ENCODE measurements around the gene RGP1. TPM values are rescaled to one million over a fixed set of nuclear protein-coding genes. Genes with fewer than 3 reads are reported as not detected.

Gene RGP1
- total RNA-seq, 1 experiment from 2014 or later = 18.6 TPM

DNA sequence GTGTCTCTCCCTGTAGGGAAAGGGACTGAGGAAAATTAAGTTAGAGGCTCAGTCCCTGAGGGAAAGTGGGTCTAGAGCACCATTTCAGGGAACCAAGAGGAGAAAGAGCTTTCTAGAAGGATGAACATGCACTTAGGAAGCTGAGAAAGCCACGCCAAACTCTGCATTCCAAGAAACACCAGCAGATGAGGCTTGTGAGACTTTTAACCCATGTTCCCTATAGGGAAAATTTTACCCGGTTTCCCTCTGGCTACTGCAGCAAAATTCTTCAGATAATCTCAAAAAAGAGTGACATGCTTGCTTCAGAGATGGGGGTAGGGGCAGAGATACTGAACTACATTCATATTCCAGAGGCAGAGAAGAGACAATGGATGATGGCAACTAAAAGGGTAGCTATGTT, 25.7 kb upstream of the RGP1 start:
- no peak for DNase-seq (ENCODE audit: low spot score)

- DNase-seq (ENCODE audit: low spot score) = no peak
These were observed 25.2 kb upstream of the RGP1 start for GRCh38 chr9:35723908-35724307.

DNA sequence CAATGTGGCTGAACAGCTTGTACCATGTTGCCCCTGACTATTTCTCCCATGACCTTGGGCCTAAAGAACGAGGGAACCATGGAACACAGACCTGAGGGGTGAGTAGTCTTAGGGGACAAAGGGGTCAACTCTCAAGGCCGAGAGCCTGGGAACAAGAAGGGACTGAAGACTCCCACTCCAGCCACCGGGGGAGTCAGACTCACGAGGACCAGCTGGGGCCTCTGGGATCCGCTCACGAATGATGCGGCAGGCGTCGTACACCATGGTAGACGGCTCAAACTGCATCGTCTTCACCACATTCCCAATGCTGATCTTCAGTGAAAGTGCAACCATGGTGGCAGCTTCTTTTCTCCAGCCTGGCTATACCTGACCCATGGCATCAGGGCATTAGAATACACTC, 23.7 kb upstream of the RGP1 start:
- no peak for DNase-seq (ENCODE audit: low spot score)

GRCh38 chr9:35726931-35727330, 22.2 kb upstream of the RGP1 start:
- peak; percentile 39 for DNase-seq (ENCODE audit: low spot score)

GRCh38 chr9:35727676-35728040, 21.4 kb upstream of the RGP1 start:
- no peak for DNase-seq (ENCODE audit: low spot score)

DNA sequence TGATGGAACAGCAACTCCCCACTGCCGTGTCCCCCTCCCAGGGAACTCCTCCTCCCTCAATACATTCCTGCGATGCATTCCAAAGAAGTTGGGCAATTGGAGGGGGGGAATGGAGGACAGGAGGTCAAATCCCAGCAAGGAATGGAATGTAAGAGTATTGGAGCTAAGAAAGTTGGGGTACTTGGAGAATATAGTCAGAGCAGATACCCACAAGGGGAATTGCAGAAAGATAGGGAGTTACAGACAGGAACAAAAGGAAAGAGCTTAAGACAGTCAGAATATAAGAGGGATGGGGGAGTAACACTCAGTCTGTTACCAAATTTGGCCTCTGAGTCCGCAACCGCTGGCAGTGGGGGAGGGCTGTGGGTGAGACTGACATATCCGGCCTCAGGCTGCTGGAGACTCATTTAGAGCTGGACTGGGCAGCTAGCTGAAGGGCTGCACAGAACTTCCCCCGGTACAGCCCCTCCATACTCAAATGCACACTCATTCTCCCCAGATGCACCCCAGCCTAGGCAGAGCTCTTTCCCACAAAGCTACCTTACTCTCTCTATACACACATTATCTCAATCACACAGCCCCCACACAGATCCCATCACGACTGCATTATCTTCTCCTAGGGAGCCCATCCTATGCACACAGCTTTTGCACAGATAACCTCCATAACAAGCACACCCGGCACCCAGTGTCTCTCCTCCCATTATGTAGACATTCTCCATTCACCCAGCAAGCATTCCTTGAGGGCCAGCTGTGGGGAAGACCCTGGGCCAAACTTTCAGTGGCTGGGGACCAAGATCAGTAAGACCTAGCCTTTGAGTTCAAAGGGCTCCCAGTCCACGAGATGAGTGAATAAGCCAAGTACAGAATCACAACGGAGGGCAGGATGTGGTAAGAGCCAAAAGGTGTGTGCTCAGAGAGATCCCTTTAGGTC, 20.8 kb upstream of the RGP1 start:
- peak; percentile 89 for DNase-seq (ENCODE audit: low spot score)

GRCh38 chr9:35729101-35729500, 20.0 kb upstream of the RGP1 start:
- no peak for DNase-seq (ENCODE audit: low spot score)

GRCh38 chr9:35729700-35730485, 19.2 kb upstream of the RGP1 start:
- peak; percentile 91 for DNase-seq (ENCODE audit: low spot score)

GRCh38 chr9:35730486-35730854, 18.6 kb upstream of the RGP1 start:
- no peak for DNase-seq (ENCODE audit: low spot score)

GRCh38 chr9:35731415-35732184, 17.5 kb upstream of the RGP1 start:
- DNase-seq (ENCODE audit: low spot score) = peak; percentile 36

DNA sequence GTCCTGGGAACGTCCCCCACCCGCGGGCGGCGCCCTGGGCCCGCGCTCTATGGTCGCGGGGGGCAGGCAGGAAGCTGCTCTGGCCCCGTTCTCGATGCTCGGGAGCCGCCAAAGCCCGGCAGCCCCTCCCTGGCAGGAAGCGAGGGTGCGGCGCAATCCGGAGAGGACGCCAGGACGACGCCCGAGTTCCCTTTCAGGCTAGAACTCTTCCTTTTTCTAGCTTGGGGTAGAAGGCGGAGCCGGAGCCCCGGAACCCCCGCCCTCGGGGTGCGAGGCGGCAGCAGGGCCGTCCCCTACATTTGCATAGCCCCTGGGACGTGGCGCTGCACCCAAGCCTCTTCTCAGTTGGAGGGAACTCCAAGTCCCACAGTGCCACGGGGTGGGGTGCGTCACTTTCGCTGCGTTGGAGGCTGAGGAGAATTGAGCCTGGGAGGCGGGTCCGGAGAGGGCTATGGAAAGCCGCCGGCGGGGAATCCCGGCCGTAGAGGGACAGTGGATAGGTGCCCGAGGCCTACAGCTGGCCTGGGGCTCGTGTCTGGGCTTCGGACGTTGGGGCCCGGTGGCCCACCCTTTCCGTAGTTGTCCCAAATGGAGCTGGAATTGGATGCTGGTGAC, 16.8 kb upstream of the RGP1 start, which contains the start of the genes CREB3 and TLN1:
Gene CREB3 (plus strand): TSS at position 482 of the 615 bp plus-strand sequence. CDS start 107 bp downstream, at position 589.
Gene TLN1 (minus strand): TSS at position 11 of the 615 bp plus-strand sequence. CDS start 6,501 bp downstream, outside the sequence.
- peak; percentile 99 for DNase-seq (ENCODE audit: low spot score)

GRCh38 chr9:35732800-35733541, 16.1 kb upstream of the RGP1 start:
- DNase-seq (ENCODE audit: low spot score) = peak; percentile 65

GRCh38 chr9:35734096-35734495, 15.0 kb upstream of the RGP1 start:
- DNase-seq (ENCODE audit: low spot score) = no peak

DNA sequence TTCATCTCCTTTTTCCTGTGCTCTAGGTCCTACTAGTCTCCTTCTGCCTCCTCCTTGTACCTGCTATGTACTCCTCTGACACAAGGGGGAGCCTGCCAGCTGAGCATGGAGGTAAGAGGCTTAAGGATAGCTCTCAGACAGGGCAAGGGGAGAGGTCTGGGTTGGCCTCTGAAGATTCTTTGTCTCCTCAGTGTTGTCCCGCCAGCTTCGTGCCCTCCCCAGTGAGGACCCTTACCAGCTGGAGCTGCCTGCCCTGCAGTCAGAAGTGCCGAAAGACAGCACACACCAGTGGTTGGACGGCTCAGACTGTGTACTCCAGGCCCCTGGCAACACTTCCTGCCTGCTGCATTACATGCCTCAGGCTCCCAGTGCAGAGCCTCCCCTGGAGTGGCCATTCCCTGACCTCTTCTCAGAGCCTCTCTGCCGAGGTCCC, 12.9 kb upstream of the RGP1 start:
- peak; percentile 78 for DNase-seq (ENCODE audit: low spot score)

GRCh38 chr9:35737143-35737542, 11.9 kb upstream of the RGP1 start:
- no peak for DNase-seq (ENCODE audit: low spot score)

GRCh38 chr9:35738186-35738585, 10.9 kb upstream of the RGP1 start:
- DNase-seq (ENCODE audit: low spot score) = no peak

- DNase-seq (ENCODE audit: low spot score) = no peak
These were observed 10.2 kb upstream of the RGP1 start for GRCh38 chr9:35738924-35739323.

DNA sequence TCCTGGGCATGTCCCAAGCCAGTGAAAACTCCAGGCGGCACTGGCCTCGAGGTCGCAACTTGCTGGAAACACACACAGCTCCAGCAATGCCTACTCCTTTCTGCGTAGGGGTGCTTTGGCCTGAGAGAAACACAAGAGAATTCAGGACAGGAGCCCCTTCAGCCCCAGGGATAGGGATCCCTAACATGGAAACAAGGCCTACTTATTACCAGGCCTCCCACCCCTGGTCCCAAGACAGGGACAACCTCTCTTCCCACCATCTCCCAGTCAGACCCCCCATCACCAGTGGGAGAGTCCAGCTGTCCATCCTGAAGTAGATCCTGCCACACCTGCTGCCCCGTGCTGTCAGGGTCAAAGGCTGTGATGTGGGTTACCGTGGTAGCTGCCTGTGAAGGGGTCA, 8.8 kb upstream of the RGP1 start:
- DNase-seq (ENCODE audit: low spot score) = no peak

- no peak for DNase-seq (ENCODE audit: low spot score)
These were observed 7.3 kb upstream of the RGP1 start for GRCh38 chr9:35741740-35742139.

DNA sequence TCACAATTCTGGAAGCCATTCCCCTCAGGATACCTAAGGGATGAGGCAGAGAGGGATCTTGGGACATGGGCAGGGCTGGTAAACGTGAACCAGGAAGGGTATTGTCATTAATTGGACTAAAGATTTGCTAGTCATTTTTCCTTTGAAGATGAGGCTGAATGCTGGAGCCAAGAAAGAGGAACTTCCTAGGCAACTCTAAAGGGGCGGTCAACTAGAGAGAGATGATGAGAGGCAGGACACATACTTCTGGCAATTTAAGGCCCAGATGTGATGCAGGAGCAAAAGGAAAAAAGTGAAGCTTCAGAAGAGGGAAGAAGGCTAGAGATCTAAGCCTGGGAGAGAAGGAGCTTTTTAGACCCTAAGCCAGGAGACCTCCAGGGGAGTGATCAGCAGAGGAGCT, 5.6 kb upstream of the RGP1 start:
- no peak for DNase-seq (ENCODE audit: low spot score)
